ENCODE measurements around the gene MCOLN3.

- TF ChIP-seq CTCF (IDR thresholded peaks at IDR 0.05): no peak
- no peak for TF ChIP-seq EZH2 (IDR thresholded peaks at IDR 0.05)
Observed at GRCh38 chr1:85019994-85020393, 28.3 kb downstream of the MCOLN3 start.

Measured in neural progenitor cell (in vitro differentiated cells).